Measurements from ENCODE around the gene RTN4RL1. TPM values are rescaled to one million over a fixed set of nuclear protein-coding genes. Genes with fewer than 3 reads are reported as not detected.
"Not testable (repeated sequence)": the region's sequence is repeated elsewhere in the genome, so short reads cannot be mapped to it uniquely, and the experiment has no call there.

The RTN4RL1 gene
- polyA plus RNA-seq, 4 donors: 1.1 to 2.2 (median 1.8) TPM

DNA sequence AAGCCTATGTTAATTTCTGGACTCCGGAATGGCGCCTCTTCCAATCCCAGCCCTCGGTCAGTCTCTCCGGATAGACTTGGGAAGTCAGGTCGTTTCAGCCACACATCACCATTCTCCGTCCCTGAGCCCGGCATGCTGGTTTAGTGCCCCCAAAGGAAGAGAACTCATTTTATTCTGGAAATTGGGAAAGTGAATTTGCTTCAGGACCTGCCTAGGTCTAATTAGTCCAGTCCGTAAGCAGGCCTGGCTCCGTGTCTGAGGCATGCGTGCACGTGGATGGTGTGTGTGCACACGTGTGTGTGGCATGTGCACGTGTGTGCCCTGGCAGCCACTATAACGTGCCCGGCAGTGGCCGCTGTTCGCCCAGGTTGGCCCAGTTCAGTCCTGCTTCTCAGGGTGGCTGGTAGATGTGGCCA is 117.9 kb downstream of the RTN4RL1 start:
- DNase-seq (ENCODE audit: low read depth in 4 of 4, low spot score in 3 of 4): no peak

DNA sequence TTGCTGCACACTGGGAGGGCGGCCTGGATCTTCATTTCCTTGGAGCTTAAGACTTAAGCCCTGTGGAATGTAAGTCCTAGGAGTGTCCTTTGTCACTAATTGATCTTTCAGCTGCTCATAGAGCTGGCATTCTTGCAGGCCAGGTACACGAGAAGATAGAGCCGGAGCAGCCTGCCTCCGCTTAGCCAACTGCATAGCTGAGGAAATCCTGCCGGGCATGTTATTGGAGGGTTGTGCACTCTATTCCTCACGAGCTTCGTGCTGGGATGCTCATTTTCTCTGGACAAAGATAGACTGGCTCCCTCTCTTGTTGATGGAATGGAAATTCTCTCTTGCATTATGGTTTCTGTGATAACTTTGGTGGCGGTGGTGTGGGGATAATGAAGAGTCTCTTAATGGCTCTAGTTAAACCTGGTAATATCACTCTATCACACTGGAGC is 118.5 kb downstream of the RTN4RL1 start:
- no peak for DNase-seq (ENCODE audit: low read depth in 4 of 4, low spot score in 3 of 4)

DNA sequence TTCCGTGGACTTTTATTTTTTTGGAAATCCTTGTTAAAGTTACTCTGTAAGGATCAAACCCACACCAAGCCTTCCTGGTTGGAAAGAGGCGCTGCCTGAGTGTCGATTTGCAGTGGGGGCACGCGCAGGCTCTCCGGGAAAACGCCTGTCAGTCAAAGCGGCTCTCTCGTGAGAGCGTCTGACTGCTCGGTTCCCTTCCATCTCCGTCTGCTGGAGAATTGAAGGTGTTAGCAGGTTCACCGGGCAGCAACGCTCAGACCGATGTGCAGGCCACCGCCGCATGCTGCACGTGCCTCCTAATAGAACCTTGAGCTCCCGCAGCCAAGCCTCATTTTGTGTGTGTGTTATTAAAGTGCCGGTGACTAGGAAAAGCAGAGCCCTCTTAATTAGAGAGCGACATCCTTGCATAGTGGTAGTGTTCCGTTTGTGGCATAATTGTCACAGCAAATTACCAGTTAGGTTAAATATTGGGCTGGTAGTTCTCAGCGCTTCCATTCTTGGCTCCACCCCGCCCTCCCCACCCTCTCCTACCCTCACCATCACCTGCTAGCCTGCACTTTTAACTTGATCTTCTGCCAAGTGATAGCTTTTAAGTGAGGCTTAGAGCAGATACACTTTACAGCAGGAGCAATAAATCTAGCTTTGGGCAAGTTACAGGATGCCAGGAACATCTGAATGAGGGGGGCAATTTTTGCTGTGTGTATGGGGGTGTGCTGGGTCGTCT is 119.8 kb downstream of the RTN4RL1 start:
- DNase-seq (ENCODE audit: low read depth in 4 of 4, low spot score in 3 of 4): no peak

DNA sequence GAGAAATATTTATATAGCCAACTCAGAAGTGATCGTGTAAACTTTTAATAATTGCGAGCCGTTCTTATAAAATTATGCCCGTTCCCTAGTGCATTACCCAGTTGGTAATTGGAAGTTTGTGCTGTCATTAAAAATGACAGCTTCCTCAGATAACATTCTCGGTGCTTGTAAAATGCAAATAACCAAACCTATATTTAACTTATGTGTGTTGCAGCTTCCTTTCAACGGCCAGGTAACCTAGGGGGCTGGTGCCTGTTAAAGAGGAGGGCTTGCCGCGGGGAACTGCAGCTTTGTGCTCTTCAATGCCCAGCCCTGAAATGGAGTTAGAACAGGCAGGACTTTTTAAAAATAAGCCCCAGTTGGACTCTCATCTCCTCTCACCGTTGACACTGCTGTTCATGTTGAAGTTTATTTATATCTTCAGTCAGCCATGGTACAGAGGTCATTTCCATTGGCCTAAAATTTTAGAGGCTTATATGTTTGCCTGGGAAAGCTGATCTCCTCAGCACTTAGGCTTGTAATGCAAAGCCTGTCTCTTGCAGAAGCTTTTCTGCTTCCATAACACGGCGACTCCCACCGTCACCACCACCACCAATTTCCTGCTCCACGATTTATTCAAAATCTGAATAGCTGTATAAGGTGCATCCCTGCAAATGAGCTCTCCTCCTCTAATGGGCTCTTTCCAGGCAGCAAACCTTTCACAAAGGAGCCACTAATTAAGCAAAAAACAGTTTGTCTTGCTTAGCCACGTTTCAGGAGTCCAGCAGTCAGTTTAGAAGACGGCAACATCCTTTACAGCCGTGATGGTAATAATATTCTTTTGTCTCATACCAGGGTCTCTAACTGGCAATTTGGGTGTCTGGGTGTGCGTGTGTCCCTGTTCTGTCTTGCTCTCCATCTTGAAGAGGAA is 120.6 kb downstream of the RTN4RL1 start:
- DNase-seq (ENCODE audit: low read depth in 4 of 4, low spot score in 3 of 4): no peak

DNA sequence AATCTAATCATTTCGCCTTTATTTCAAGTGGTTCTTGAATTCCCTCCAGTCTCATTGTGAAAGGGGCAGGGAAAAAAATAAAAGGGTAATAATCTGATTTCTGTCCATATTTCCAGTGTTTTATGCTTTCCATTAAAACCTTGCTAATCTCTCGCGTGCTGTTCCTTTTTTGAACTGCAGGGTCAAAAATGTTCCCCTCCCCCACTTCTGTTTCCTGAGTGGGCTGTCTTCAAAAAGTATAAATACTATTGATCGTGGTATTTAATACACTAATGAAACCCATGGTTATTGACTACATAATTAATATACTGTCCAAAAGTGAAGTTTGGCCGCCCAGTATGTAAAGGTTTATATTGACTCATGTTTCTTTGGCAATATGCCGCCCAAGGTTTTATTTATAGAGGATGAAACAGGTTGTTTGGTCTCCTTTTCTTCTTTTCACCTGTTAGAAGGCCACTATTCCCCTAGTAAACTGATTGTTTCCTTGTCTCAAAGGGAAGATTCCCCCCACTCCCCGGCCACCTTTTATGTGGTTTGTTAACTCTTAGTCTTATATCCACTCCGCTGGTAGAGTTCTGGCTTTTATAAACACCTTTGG is 125.6 kb downstream of the RTN4RL1 start:
- no peak for DNase-seq (ENCODE audit: low read depth in 4 of 4, low spot score in 3 of 4)

DNA sequence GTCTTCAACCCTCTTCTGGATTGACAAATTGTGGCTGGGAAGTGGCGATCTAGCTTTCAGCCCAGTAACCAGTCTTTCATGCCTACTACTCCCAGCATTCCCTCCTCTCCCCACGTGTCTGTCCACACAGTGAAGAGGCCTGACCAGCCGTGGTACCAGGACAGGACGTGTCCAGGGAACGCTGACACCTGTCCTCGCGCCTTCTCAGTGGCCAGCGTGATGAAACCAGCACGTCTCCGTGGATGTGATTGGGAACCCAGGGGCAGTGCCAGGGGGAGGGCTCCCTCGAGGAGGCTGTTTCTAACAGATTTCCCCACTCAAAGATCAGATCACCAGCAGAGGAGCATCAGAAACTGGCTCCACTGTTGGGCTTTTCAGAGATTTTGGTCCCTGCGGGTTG is 126.3 kb downstream of the RTN4RL1 start:
- no peak for DNase-seq (ENCODE audit: low read depth in 4 of 4, low spot score in 3 of 4)

DNA sequence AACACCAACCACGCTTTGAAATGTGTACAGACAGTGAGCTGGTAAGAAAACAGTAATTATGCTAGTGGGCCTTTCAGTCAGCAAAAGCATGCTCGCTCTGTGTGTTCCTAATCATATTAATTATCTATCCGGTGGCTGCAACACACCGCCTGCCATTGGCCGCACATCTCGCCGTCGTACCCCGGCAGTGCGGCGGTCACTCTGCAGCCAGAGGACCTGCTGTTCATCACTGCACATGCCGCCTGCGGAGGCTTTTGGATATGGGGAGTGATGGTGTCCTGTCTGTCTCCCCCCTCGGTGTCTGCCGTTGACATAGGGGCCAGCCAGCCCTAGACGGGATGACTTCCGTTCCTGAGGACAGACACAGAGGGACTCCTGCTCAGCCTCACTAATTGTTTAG is 126.8 kb downstream of the RTN4RL1 start:
- no peak for DNase-seq (ENCODE audit: low read depth in 4 of 4, low spot score in 3 of 4)

DNA sequence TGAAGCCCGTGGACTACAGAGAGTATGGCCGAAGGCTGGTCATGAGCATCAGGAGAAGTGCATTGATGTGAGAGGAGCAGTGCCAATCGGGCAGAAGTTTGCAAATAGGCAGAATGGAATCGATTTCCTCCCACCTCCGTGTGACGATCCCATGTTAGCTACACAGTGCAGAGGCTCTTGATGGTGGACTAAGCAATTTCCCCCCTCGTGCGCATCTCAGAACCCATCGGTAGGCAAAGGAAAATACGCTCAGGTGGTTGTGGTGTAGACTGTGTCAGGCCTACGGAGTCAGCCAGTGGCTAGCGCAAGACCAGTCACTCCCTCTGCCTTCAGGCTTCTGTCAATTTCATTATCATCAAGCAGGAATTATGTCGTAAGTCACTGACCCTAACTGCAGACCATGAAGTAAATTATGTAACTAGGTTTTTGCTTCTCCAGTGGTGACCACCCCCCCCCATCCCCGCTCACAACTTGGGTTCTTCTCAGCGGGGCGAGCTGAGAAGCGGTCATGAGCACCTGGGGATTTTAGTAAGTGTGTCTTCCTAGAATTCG is 128.0 kb downstream of the RTN4RL1 start:
- DNase-seq (ENCODE audit: low read depth in 4 of 4, low spot score in 3 of 4): no peak

DNA sequence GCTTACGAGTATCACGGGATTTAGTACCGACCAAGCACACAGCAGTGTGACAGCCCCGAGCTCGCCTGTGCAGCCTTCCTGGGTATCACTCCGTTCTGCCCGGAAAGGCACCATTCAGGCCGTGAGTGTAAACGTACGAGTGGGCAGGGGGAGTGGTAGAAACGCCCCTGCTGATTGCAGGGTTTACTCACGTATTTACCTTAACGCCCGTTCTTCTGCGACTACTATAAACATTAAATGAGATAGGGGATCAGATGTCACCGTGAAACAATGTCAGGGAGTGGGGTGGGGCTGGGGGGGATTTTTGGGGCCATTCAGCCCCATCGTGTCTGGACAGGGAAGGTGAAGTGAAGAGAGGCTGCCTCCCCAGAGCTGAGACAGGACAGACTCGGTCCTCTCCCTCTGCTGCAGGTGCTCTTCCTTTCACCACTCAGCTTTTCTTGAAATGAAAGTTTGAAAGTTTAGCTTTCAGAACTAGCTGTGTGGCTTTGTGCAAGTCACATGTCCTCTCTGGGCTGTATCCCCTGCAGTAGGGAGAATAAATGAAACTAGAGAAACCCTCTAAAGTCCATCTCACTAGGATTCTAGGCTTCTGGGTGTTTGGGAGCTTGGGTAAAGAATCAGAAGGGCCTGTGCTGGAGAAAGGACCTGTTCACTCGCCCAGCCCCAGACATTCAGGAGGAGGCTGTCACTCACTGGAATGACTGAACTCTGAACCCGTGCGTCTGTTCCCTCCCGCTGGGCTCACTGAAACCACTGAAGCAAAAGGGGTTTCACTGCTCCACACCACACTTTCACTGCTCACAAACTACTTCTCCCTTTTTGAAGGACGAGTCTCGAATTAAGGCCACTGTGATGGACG is 128.7 kb downstream of the RTN4RL1 start:
- no peak for DNase-seq (ENCODE audit: low read depth in 4 of 4, low spot score in 3 of 4)

DNA sequence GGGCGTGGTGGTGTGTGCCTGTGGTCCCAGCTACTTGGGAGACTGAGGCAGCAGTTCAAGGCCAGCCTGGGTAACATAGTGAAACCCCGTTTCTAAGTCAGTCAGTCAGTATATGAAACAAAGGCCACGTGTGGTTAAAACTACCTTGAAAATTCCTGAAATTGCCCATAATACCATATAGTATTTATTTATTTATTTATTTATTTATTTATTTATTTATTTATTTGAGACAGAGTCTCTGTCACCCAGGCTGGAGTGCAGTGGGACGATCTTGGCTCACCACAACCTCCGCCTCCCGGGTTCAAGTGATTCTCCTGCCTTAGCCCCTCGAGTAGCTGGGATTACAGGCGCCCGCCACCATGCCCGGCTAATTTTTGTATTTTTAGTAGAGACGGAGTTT is 129.7 kb downstream of the RTN4RL1 start:
- DNase-seq (ENCODE audit: low read depth in 4 of 4, low spot score in 3 of 4): not testable (repeated sequence)

DNA sequence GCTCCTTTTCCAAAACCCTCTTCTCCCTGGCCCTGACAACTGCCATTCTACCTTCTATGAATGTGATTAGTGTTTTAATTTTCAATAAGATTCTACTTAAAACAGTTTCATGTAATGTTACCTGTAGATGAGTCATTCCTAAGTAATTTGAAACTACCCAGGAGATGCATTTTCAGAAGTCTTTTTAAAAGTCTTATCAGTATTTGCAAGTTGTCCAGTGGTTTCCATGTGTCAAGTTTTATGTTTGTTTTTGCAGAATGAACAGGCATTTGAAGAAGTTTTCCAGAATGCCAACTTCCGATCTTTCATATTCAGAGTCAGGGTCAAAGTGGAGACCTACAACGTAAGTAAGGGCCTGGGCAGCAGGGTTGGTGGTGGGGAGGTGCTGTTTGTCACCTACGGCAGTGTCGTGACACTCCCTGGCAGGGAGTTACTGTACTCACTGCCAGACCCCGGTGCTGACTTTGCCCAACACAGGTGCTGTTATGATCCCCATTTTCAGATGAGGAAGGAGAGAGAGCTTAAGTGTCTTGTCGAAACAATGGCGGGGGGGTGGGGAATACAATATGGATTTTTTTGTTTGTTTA is 130.3 kb downstream of the RTN4RL1 start:
- DNase-seq (ENCODE audit: low read depth in 4 of 4, low spot score in 3 of 4): no peak

DNA sequence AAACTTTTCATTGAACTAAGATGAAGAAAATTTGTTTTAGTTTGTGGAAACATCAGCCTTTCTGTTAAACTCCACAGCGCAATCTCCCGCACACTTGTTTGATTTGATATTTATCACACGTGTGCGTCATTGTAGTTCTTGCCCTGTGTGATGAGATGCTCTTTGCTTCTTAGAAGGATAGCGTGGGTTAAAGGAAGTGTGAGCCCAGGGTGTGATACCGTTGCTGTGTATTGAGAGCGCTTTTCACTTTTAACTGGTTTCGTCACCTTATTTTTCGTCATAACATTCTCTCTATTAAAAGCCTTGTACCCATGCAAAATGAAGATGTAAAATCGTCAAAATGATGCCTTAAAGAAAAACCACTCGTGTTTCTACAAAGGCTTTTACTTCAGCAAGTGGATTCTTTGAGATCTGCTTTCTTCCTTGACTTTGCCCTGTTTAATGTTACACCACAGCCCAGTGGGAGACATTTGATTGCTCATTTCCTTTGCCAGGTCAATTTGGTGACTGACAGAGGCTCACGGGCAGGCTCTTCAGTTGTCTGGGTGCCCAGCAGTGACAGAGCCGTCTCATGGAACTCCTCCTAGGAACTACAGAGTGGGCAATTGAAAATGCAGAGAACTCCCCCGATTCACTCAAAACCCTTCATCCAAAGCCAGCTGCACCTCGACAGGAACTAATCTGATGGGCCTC is 134.2 kb downstream of the RTN4RL1 start:
- DNase-seq (ENCODE audit: low read depth in 4 of 4, low spot score in 3 of 4): no peak

DNA sequence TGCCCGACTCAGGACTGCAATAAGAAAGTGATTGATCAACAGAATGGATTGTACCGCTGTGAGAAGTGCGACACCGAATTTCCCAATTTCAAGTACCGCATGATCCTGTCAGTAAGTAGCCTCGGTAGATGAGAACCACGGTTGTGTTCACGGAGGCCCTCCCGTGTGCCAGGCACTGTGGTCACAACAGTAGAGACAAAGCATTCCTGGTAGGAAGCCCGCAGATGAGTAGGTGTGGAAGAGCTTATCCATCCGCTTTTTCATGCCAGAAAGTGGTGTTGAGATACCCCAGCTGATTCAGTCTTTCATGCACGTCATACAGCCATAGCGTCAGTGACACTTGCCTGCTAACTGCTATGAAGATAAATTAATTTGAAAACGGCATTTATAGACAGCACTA is 136.4 kb downstream of the RTN4RL1 start:
- no peak for DNase-seq (ENCODE audit: low read depth in 4 of 4, low spot score in 3 of 4)

Other genes with a start within 250 kb of the RTN4RL1 start
- 10 to 100 TPM; 12.6 to 17.7 (median 13.6) TPM for gene SMYD4, start 195.4 kb downstream of the RTN4RL1 start, polyA plus RNA-seq (ENCODE audit: insufficient read length in 4 of 4)
- gene RPA1, start 195.3 kb downstream of the RTN4RL1 start, polyA plus RNA-seq (ENCODE audit: insufficient read length in 4 of 4): 100 to 1,000 TPM; 117 to 140 (median 130) TPM
- gene DPH1, start 4.8 kb upstream of the RTN4RL1 start, polyA plus RNA-seq (ENCODE audit: insufficient read length in 4 of 4): 10 to 100 TPM; 38.6 to 53.0 (median 47.0) TPM
- 10 to 100 TPM in 3 of 4 donors, 1 to 10 TPM in 1; 8.0 to 18.0 (median 13.7) TPM for gene OVCA2, start 16.7 kb upstream of the RTN4RL1 start, polyA plus RNA-seq (ENCODE audit: insufficient read length in 4 of 4)
- 10 to 100 TPM; 15.3 to 30.0 (median 21.2) TPM for gene HIC1, start 29.8 kb upstream of the RTN4RL1 start, polyA plus RNA-seq (ENCODE audit: insufficient read length in 4 of 4)